Neutrophil (primary cell): ENCODE data around the gene KLHDC4.

ENCODE experiments used
- H3K27ac ChIP-seq: fragments of 200-600 bp; sonication (generic); 2 replicates; pipeline ENCODE4 v1.5.1; 2016; ENCODE audit warnings: mild to moderate bottlenecking, moderate library complexity
- H3K27me3 ChIP-seq: fragments of 200-600 bp; sonication (generic); 2 replicates; pipeline ENCODE4 v1.6.0; 2016; ENCODE audit warnings: mild to moderate bottlenecking
- H3K36me3 ChIP-seq: fragments of 200-600 bp; sonication (generic); 2 replicates; pipeline ENCODE4 v1.5.1; 2017
- H3K4me1 ChIP-seq, 2 experiments: fragments of 200-600 bp in 1 of 2; sonication (generic) in 1 of 2; 1 replicate in 1 of 2; 2 replicates in 1 of 2; pipeline versions ENCODE4 v1.5.1 to v1.6.1; 2013 to 2016; ENCODE audit warnings: low read depth in 1 of 2, low read length in 1 of 2, mild to moderate bottlenecking in 1 of 2, moderate library complexity in 1 of 2; ENCODE audit not compliant: control insufficient read depth in 1 of 2, insufficient read depth in 1 of 2
- H3K4me3 ChIP-seq, 2 experiments: fragments of 200-600 bp in 1 of 2; sonication (generic) in 1 of 2; 1 replicate in 1 of 2; 2 replicates in 1 of 2; pipeline ENCODE4 v1.5.1; 2013 to 2016; ENCODE audit warnings: low read depth in 1 of 2, low read length in 1 of 2, mild to moderate bottlenecking in 1 of 2, moderate library complexity in 1 of 2
- H3K9me3 ChIP-seq: fragments of 200-600 bp; sonication (generic); 2 replicates; pipeline ENCODE4 v1.5.1; 2016
- TF ChIP-seq, protein P1 (sequence below): fragments of 200-600 bp; sonication (generic); IDR thresholded peaks from 2 replicates; pipeline ENCODE4 v1.5.1; 2016; ENCODE audit warnings: antibody characterized with exemption

Gene KLHDC4

DNA sequence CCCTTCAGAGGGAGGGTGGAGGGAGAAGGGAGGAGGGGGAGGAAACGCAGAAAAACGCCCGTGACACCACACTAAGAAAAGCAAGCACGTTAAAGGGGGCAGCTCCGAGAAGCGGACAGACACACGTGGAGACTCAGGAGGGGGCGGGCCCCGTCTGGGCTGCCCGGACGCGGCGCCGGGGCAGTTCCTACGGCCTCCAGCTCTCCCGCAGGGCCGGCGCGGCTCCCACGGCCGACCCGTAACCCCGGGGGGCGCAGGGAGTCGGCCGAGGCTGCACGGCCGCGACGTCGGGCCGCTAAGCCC lies 362 bp downstream of the KLHDC4 start:
- Histone ChIP-seq H3K27ac (peak overlapping the region; percentile 92), H3K27me3 (no peaks in the 10 kb centered on the region), H3K36me3 (peaks cover 23% of the 10 kb centered on the region), H3K9me3 (no peaks in the 10 kb centered on the region), H3K4me3 (peak overlapping the region; percentile 90 to 96), H3K4me1 (peaks cover 11 to 15% of the 10 kb centered on the region in 2 experiments)
- TF ChIP-seq, protein P1, sequence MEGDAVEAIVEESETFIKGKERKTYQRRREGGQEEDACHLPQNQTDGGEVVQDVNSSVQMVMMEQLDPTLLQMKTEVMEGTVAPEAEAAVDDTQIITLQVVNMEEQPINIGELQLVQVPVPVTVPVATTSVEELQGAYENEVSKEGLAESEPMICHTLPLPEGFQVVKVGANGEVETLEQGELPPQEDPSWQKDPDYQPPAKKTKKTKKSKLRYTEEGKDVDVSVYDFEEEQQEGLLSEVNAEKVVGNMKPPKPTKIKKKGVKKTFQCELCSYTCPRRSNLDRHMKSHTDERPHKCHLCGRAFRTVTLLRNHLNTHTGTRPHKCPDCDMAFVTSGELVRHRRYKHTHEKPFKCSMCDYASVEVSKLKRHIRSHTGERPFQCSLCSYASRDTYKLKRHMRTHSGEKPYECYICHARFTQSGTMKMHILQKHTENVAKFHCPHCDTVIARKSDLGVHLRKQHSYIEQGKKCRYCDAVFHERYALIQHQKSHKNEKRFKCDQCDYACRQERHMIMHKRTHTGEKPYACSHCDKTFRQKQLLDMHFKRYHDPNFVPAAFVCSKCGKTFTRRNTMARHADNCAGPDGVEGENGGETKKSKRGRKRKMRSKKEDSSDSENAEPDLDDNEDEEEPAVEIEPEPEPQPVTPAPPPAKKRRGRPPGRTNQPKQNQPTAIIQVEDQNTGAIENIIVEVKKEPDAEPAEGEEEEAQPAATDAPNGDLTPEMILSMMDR, result no peak

DNA sequence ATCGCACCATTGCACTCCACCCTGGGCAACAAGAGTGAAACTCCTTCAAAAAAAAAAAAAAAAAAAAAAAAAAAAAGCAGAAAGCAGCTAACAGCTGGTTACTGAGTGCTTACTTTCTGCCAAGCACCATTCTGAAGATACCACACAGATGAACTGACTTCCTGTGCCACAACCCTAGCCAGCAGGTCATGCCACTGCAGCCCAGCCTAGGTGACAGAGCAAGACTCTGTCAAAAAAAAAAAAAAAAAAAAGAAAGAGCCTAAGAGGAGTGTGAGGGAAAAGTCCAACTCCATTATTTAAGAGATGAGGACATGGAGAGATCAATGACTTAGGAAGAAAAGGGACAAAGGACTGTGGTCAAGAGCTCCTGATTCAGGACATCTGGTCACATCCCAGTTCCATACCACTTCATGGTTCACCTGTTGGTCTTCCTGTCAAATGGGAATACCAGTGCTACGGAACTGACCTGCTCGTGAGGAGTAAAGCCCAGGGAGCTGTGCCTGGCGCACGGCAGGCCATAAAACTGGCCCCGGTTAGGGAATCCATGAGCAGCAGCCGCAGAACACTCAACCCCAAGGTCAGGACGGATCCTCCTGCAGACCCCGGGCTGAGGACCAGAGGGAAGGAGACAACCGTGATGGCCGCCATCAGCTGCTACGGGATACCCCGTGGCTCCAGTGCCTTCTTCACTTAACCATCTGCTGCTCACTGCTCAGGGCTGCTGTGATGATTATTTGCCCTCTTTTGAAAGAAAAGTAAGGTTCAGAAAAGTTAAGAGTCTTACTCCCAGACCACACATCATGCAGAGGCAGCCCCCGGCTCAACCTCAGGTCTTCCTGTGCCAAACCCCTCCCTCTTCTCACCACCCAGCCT lies 950 bp downstream of the KLHDC4 start:
- H3K27me3 ChIP-seq, result no peaks in the 10 kb centered on the region
- peak overlapping the region; percentile 90 to 96 for H3K4me3 ChIP-seq
- peaks cover 11 to 15% of the 10 kb centered on the region in 2 experiments for H3K4me1 ChIP-seq
- H3K27ac ChIP-seq, result peak overlapping the region; percentile 92
- TF ChIP-seq, protein P1, result no peak
- peaks cover 23% of the 10 kb centered on the region for H3K36me3 ChIP-seq
- H3K9me3 ChIP-seq, result no peaks in the 10 kb centered on the region

DNA sequence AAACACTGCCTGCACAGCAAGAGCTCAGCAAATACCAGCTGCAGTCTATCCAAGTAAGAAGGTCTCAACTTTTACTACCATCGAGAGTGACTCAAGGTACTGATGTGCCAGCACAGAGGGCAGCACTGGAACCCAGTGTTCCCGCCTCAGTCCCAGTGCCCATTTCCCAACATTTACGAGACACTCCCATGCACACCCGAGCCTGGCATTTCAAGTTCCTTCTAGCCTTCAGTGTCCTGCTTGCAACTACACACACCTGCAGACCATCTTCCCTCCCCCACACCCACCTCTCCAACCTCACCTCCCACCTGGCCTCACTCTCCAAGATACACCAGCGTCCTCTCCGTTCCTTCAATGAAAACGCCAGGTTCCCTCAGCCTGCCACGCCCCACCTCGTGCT lies 3.2 kb downstream of the KLHDC4 start:
- TF ChIP-seq, protein P1, result no peak
- Histone ChIP-seq H3K27ac (no peak overlapping the region), H3K36me3 (peaks cover 27% of the 10 kb centered on the region), H3K4me3 (no peak overlapping the region), H3K9me3 (no peaks in the 10 kb centered on the region), H3K4me1 (peaks cover 11 to 15% of the 10 kb centered on the region in 2 experiments), H3K27me3 (no peaks in the 10 kb centered on the region)

DNA sequence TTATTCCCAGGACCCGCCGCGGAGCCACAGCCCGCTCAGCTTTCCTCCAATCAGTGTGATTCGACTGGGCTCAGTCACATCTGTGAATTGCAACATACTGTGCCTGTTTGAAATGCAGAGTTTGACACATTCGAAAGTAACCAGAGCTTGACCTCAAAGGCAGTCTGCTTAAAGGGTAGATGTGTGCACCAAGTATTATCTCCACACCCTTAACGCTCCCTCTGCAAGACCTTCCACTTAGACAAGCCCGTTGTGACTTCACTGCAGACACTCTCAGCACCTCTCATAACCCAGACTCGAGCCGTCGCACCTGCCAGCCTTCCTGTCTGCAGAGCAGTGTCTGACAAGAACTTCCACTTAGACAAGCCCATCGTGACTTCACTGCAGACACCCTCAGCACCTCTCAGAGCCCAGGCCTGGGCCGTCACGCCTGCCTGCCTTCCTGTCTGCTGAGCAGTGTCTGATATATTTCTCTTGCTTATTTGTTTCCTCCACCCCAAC lies 3.7 kb downstream of the KLHDC4 start:
- H3K36me3 ChIP-seq, result peaks cover 28% of the 10 kb centered on the region
- H3K4me3 ChIP-seq, result no peak overlapping the region
- TF ChIP-seq, protein P1, result no peak
- no peaks in the 10 kb centered on the region for H3K27me3 ChIP-seq
- H3K9me3 ChIP-seq, result no peaks in the 10 kb centered on the region
- no peak overlapping the region for H3K27ac ChIP-seq
- H3K4me1 ChIP-seq, result peaks cover 11 to 15% of the 10 kb centered on the region in 2 experiments

DNA sequence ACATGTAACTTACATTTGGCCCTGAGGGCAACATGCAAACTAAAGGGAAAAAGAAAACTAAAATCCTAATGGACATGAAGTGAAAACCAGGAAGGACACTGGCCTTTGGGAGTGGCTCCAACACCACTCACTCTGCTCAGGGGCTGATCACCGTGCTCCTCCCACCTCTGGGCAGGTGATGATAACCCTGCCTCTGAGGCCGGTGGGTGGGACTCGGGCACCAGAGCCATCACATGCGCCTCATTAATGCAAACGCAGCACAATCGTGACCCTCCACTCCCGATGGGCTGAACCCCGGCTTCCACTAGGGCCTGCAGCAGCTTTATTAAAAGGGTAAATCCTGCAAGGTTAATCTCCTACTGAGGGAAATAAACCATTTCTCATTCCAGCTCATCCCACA lies 4.7 kb downstream of the KLHDC4 start:
- H3K36me3 ChIP-seq, result peaks cover 37% of the 10 kb centered on the region
- no peak overlapping the region for H3K4me3 ChIP-seq
- TF ChIP-seq, protein P1, result no peak
- no peaks in the 10 kb centered on the region for H3K27me3 ChIP-seq
- no peak overlapping the region for H3K27ac ChIP-seq
- H3K4me1 ChIP-seq, result peaks cover 10 to 11% of the 10 kb centered on the region in 2 experiments
- H3K9me3 ChIP-seq, result no peaks in the 10 kb centered on the region
